NCI-H345 treated with DMSO at 0.1 percent for 48 hours (cell line): ENCODE data around the gene RPS6KL1.

Experiments used
- DNase-seq: peaks from one replicate; lab custom pipeline; 2025; ENCODE audit not compliant: unreplicated experiment; lab: John Stamatoyannopoulos, UW

The RPS6KL1 gene

DNA sequence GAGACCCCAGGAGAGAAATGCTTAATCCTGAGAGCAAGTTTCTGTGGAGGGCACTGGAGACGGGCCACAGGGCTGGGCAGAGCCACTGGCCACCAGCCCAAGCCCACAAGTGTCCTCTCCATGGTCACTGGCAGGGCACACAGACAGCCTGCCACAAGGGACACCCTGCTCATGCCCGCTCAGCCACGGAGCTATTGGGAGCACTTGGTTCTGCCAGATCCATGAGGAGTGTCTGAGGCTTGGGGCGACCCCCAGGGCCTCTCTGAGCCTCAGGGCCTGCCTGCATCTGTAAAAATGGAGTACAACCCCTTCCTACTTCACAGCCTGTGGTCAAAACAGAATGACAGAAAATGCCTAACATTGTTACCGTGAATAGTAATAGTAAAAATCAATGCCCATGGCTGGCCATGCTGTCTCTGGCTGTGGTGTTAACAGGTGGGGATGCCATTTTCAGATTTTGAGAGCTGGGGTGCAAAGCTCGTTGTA is 29.2 kb upstream of the RPS6KL1 start:
- no peak for DNase-seq

DNA sequence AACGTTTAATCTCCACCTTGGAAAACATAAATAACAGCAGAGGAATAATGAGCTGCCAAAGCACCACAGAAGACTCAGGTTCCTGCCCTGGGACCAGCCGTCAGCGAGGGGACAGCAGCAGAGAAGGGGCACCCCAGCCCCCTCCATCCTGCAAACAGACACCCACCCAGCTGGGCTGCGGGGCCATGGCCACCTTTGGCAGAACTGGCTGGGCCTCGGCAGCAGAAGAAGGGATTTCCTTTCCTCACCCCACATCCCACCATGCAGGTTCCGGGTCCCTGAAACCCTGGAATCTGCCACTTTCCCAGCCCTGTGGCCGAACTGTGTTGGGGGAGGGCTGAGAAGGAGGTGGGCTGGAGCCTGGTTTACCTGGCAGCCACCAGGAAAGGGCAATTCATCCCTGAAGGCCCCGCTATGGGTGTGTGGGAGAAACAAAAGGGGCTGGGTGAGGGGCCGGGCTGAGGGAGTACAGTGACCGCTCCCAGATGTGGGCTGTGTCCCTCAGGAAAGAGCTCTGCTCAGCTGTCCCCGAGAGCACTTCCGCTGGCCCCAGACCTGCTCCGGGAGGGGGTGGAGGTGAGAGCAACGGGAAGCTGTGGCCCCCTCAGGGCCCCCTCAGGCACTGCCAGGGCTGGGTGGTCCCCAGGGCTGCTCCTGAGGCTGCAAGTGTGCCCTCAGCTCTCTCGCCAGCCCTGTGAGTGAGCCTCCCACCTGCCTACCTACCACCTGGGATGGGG is 28.6 kb upstream of the RPS6KL1 start:
- no peak for DNase-seq

DNA sequence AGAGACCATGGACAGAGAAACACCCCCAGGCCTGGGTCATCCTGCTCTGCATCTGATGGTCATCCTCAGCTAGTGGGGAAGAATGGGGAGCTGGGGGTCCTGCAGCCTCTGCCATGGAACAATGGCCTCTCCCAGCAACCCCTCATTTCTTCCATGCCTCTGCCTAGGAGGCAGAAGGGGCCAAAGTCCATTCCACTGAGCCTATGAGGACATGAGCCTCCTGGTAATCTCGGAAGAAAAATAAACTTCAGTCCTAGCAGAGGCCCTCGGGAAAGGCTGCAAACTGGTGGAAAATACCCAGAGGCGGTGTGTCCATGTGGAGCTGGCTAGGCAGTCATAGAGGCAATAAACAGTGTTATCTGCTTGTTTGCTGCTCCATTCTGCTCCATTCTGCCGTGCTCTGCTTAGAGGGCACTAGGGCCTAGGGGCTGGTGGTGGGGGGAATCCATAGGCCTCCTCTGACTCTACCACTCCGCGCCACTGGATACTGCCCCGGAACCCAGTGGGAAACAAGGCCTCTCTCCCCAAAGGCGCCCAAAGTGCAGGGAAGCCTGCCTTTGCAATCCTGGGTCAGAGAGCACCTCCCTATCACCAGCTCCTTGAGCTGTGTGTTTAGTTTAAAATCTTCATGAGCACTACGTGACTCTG is 27.9 kb upstream of the RPS6KL1 start:
- no peak for DNase-seq

DNA sequence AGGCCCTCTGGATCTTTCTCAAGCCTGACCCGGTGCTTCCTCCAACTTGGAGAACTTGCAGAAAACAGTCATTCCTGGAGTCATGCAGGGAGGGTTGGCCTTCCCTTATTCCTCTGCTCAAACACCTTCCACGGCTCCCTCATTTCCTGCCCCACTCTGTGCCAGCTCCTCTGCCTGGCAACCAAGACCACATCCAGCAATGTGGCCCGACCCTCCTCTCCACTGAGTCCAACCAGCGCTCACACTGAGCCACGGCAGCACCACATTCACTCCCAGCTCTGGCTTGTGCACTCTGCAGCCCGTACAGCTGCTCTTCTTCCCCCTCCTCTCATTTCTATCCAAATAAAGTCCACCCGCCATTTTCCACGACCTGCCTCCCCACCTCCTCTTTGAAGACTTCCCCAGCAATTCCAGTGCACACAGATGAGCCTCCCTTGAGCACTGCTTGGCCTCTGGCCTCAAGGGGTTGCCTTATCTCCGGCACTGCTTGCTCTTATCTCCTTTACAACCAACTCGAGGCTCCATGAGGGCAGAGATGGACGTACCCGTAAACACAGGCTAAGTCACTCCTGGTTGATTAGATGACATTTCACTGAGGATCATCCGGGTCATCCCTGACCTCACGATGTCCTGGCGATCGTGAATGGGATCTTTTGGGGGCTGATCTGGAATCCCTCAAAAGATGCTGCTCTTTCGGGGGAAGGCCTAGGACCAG is 27.0 kb upstream of the RPS6KL1 start:
- no peak for DNase-seq

DNA sequence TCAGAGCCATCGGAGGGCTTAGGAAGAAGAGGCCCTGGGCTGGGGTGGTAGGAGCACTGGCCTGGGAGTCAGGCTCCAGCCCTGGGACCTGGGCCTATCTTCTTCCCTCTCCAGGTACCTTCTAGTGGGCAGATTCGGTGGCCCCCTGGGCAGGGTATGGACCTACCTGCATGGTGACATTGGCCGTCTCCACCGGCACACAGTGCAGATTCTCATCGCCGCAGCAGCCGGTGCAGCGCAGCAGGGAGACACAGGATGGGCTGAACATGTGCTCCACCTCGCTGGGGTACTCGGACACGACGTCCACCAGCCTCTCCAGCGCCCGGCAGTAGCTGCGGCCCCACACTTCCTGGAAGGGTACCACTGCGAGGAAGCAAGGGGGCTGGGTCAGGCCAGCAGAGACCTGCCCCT is 26.1 kb upstream of the RPS6KL1 start:
- no peak for DNase-seq

DNA sequence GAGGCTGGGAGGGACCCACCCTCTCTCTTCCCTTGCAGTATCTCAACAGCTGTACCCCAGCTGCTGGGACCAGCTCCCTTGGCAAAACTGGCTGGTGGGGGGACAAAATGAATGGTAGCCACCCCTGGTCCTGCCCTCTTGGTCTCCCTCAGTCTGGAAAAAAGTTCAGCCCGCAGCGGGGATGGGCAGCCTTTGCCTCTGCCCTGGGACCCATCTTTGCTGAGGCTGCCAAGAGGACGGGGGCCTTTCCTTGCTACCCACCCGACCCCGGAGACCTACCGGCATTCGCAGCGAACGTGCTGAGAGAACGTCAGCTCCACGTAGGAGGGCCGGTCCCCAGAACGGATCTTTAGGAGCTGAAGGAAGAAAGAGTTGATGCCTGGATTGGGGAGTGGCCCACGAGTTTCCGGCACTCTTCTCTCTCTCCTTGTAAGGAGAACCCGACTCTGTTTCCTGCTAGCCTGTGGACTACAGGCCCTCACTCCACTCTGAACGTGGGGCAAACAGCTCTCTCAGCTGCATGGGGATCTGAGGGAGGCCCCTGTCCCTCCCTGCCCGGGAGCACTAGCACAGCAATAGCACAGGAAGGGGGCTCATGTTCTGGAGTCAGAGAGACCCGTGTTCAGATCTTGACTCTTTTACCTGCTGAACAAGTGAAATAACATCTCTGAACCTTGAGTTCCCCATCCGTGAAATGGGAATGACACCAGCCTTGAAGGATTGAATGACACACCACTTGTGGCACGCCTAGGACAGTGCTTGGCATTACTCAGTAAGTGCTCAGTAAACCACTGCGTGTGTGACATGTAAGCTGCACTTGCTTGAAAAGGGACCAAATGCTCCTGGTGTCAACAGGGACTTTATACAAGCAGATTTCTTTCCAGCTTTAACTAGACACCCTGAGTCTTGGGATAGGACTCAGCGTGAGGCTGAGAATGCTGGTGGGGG is 25.4 kb upstream of the RPS6KL1 start:
- DNase-seq = no peak

DNA sequence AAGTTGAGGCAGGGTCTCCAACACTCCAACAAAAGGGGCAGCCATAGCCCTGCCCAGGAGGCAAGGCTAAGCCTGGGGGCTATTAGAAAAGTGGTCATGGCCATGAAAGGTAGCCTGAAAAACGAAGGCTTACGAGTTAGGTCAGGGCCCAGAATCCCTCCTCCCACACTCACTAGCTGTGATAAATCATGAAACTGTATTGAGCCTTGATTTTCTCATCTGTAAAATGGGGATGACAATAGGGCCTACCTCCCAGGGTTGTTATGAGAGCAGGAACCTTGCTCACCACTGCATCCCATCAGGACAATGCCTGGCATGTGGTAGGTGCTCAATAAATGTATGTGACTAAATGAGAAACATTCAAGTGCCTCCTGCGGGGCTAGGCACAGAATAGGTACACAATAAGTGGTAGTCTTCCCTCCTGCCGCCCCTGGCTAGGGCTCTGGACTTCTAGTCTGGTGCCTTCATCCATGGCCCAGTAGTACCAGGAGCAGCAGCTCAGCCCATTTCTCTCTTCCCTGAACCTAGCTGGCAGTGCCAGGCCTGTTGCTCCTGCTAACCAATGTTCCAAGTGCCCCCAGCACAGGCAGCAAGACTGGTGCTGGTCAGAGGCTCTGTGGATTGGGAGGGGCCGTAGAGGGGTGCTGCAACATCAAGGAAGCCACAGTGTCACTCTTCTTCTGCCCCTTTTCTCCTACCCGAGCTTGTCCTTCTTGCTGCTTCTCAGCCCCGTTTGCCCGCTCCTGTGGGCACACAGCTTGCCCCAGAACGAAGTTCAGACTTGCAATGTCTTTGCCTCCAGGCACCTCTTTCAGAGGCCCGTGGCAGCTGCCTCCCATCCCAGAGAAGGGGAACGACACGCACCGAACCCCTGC is 24.5 kb upstream of the RPS6KL1 start:
- DNase-seq = no peak

DNA sequence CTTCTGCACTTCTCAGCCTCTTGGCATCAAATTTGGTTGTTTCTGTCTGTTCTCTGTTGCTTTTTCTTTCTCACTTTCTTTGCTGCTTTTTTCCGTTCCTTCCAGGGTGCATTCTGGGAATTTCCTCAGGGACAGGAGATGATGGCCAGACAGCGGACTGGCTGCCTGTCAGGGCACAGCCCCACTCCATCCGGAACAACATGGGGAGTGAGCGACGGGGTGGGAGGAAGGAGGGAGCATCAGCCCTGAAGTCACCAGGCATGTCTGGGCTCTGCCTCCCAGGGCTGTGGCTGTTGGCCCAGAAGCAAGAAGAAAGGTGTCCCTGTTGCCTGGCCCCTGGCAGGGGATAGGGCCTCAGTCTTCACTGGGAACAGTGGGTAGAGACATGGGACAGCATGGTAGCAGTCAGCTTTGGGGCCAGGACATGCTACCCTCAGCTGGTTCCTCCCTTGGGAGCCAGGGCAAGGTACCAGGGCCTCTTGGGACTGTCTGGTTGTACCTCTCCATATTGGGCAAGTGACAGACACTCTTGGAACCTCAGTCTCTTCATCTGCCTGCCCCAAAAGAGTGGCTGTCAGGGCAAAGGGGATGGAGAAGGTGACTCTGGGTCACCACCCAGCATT is 23.7 kb upstream of the RPS6KL1 start:
- no peak for DNase-seq

DNA sequence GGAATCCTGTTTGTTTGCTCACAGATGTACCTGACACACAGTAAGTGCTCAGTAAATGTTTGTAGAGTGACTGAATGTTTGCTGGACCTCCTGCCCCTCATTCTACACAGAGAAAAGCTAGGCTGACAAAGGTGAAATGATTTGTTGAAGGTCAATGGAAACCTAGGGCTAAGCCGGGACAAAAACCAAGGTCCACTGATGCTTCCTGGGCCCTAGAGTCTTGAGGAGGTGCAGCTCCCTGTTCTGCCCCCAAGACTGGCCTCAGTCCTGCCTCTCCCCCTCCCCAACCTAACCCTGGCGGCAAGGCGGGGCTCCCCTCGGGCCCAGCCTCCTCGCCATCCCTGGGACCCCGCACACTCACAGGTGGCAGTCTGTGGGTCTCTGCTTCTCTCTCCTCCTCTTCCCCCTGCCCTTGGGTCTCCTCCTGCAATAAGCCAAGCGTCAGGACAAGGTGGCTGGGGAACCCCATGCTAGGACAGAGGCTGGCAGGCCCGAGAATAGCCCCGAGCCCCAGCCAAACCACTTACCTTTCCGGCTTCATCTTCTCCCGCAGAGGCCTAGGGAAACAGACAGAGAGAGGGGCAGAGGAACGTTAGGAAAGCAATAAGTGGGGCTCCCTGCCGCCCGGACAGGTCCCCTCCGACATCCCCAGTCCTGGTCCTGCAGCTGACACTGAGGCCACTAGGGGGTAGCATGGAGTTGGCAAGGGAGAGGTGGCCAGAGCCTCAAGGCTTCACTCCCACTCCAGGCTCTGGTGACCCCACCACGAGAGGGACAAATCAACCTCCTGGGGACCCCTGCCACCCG is 23.0 kb upstream of the RPS6KL1 start:
- DNase-seq = peak; percentile 27

DNA sequence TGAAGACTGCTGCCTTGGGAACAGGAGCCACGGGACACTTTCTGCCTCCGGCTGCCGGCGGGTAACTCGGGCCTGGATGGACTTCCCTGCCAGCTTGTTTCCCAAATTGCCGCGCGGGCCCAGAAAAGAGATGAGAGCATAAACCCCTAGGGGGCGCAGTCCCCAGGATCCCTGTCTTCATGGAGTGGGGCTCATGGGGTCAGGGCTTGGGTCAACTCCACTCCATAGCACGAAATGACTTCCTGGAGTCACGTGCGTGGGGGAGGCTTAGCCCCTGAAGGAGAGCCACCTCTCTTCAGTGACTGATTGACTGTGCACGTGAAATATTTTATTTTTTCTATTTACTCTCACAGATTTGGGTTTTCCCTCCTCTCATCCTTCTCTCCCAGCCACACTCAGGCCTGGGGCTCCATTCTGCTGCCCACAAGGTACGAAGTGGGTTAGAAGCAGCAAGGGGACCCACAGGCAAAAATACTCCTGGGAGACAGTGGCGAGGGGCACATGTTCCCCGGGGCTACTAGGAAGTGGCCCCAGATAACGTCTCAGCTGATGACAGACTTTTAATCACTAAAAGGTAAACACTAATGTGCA is 22.3 kb upstream of the RPS6KL1 start:
- DNase-seq = no peak

DNA sequence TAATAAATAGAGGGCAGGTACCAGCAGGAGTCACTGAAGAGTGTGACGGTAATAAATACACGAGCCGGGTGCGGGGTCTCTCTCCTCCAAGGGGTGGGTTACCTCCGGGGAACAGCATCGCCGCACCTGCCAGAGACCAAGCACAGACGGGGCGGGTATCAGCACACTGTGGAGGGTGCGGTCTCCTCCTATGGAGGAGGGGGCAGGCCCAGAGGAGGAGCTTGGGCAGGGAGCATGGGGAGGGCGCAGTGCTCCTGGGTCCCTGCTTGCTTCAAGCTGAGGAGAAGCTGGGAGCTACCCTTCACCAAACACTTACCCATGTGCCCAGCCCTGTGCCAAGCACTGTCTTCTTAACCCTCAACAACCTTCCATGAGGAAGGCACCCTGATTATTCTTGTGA is 19.5 kb upstream of the RPS6KL1 start:
- DNase-seq = no peak

DNA sequence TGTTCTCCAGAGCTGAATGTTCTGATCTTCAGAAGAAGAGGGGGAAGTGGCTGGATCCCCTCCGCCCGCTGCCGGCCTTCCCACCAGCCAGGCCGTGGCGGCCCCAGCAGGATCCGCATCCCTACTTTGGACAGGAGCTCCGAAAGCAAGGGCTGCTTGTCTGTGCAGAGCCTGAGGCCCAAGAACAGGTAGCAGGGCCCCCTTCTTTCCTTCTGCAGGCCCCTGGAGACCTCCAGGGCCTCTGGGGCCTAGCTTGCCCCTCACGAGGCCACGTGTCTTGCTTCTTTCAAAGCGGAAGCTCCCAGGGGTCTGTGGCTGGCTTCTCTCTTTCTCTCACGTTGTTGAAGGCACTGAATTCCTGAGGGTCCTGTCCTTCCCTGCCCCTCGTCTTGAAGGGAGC is 19.1 kb upstream of the RPS6KL1 start:
- no peak for DNase-seq

DNA sequence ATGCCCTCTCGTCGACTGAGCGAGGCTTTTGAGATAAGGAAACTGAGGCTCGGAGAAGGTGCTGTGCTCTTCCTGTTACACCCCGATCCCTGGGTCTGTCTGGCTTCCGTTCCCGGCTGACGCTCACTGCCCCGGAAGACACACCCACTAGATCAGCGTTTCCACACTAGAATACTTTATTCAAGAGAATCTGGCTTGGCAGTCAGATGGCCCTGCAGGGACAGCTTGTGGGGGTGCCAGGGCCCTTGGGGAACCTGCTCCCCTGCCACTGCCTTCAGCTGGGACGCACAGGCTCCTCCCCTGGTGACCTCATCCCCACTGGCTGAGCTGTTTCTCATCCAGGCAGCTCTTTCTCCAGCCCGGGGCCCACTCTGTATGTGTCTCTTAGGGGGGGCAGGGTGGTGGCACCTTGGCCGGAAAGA is 18.6 kb upstream of the RPS6KL1 start:
- no peak for DNase-seq

DNA sequence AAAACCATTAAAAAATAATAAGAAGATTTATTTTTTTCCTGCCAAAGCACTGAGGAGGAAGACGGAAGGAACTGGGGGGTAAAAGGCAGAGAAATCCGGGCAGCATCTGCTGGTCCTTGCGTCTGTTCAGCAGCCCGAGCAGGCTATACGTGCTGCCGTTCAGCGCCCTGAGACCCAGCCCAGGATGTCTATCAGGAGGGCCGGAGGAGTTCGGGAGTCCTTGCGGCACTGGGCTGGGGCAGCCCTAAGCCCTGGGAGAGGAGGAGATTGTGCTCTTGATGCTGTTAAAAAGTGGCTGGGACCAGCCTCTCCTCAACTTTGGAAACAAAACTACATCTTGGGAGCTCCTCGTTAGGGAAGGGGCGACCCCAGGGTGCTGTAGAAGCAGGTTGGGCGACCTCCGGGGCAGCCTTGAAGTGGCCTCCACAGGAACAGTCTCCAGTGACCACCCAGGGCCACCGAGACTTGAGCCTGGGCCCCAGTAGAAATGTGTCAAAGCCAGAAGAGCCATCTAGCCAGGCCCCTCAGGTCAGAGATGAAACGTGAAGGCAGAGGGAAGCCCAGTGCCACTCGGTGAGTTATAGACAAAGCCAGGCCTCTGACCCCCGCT is 18.0 kb upstream of the RPS6KL1 start:
- DNase-seq = no peak

DNA sequence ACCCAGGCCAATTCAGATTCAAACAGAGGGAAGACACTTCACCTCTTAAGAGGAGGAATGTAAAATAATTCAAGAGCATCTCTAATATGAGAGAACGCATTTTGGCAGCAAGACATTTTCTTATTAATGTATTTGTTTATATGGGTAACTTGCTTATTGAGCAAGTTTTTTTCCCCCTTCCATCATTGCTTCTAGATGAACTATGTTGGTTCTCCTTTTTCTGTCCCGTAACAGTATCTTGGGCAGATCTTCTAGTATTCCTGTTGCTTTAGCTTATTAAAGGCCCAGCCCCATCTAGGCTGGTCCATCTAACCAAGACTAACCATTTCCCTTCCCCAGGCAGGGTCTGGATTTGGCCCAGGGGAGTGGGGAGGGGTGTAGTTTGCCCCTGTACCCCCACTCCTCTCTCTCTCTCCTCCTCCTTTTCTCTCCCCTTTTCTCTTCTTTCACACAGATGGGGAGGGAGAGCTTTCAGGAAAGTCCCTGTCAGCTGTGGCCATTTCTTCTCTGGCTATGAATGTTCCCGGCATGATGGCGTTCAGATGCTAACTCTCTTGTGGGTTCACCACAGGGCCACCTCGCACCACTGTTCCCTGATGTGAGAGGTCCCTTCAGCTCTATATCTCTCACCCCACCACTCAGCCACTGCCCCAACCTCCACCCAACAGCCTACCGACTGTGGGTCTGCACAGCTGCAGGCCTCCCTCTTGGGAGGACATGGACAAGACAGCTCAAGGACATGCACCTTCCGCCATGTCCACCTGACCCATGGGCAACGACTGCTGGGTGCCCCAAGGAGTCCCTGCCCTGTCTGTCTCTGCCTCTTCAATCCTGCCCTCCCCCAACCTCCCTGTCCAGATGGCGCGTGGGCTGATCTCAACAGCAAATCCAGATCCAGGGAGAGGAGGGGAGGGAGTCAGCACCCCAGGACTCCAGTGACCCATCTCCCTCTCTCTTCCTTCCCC is 15.8 kb upstream of the RPS6KL1 start:
- no peak for DNase-seq

DNA sequence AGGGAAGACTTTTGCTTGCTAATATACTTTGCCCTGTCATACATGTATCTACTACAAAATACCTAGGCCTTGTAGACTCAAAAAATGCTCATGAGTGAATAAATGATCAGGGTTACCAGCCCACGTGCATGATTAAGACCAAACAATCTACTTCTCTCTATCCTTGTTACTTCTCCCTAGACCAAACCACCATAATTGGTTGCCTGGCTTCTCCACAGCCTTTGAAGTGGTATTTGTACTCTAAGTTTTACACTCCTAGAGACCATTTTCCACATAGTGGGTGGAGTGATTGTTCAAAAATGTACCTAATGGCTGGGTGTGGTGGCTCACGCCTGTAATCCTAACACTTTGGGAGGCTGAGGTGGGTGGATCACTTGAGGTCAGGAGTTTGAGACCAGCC is 14.1 kb upstream of the RPS6KL1 start:
- DNase-seq = no peak

DNA sequence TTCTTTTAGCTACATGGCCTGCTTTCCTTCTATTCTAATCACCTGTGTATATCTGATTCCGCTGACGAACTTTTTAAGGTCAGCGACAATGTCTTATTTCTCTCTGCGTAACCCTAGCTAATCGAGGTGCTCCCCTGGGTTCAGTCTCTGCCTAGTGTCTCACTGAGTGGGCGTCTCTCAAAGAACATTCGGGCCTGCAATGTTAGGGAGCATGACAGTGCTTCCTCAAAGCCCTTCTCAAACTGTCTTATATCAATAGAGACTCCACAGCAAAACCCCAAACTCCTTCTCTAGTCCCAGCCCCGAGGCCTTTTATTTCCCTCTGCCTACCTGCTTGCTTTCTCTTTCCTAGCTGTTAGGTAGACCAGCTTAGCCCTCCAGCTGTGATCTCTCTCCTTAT is 13.7 kb upstream of the RPS6KL1 start:
- DNase-seq = no peak
